GM19372 (cell line): ENCODE data around the gene ZC3H7A.
"Not testable (repeated sequence)": the region's sequence is repeated elsewhere in the genome, so short reads cannot be mapped to it uniquely, and the experiment has no call there.

ENCODE experiments used
- ATAC-seq: cut with Tn5 transposase; IDR thresholded peaks from one replicate; pipeline ENCODE4 v1.9.1; 2021; ENCODE audit warnings: mild to moderate bottlenecking, low read depth, moderate library complexity; ENCODE audit not compliant: unreplicated experiment

ZC3H7A gene, protein sequence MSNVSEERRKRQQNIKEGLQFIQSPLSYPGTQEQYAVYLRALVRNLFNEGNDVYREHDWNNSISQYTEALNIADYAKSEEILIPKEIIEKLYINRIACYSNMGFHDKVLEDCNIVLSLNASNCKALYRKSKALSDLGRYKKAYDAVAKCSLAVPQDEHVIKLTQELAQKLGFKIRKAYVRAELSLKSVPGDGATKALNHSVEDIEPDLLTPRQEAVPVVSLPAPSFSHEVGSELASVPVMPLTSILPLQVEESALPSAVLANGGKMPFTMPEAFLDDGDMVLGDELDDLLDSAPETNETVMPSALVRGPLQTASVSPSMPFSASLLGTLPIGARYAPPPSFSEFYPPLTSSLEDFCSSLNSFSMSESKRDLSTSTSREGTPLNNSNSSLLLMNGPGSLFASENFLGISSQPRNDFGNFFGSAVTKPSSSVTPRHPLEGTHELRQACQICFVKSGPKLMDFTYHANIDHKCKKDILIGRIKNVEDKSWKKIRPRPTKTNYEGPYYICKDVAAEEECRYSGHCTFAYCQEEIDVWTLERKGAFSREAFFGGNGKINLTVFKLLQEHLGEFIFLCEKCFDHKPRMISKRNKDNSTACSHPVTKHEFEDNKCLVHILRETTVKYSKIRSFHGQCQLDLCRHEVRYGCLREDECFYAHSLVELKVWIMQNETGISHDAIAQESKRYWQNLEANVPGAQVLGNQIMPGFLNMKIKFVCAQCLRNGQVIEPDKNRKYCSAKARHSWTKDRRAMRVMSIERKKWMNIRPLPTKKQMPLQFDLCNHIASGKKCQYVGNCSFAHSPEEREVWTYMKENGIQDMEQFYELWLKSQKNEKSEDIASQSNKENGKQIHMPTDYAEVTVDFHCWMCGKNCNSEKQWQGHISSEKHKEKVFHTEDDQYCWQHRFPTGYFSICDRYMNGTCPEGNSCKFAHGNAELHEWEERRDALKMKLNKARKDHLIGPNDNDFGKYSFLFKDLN

DNA sequence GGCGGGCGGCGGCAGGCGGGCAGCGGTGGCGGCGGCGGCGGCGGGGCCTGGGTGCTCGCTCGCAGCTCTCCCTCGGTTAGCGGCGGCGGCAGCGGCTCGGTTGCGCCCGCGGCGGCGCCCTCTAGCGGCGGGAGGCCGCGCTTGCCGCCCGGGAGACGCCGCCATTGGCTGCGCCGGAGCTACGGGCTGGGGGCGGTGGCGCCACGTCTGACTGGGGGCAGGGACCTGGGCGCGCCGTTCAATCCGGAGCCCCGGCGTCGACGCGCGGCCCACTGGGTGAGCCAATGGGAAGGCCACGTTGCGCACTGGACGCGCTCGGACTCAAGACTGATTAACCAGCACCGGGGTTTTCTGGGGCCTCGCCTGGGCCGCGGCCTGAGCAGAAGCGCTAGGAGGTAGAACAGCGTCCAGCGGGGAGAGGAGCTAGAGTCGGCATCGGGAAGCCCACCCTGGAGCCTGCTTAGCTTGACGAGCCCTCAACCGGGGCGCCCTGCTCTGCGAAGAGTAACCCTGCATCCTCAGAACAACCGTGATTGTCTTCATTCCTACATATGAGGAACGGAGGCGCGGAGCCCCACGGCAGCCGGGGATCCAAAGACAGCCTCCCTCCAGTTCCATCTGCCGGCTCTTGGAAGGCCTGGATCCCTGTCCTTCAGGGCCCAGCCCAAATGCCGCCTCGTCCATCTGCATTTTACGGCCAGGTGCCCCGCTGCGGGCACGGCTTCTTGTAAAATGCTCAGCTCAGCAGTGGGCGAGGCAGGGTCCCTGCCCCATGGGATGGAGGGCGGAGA is at the start of gene ZC3H7A:
ZC3H7A (minus strand) TSS at position 93 of the 791 bp plus-strand sequence. CDS start 14,904 bp downstream, outside the sequence.
- peak; percentile 92 for ATAC-seq

- no peak for ATAC-seq
Observed at GRCh38 chr16:11844499-11844898, 47.4 kb upstream of the ZC3H7A start.

- no peak for ATAC-seq
Observed at GRCh38 chr16:11843861-11844260, 46.8 kb upstream of the ZC3H7A start.

DNA sequence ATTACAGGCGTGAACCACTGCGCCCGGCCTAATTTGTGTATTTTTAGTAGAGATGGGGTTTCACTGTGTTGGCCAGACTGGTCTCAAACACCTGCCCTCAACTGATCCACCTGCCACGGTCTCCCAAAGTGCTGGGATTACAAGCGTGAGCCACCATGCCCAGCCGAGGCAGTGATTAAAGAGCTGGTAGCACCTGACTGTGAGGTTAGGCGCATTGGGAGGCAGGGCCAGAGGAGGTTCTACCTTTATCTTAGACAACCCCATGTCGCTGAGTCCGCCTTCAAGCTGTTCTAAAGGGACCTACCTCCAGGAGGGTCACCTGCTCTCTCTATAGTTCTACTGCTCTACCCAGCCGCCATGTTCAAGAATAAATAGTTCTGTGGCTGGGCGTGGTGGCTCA is 46.1 kb upstream of the ZC3H7A start:
- no peak for ATAC-seq

- ATAC-seq, result no peak
Observed at GRCh38 chr16:11841026-11841425, 44.0 kb upstream of the ZC3H7A start.

- no peak for ATAC-seq
Observed at GRCh38 chr16:11836650-11837244, 39.7 kb upstream of the ZC3H7A start.

- ATAC-seq, result no peak
Observed at GRCh38 chr16:11835891-11836649, 39.0 kb upstream of the ZC3H7A start.

DNA sequence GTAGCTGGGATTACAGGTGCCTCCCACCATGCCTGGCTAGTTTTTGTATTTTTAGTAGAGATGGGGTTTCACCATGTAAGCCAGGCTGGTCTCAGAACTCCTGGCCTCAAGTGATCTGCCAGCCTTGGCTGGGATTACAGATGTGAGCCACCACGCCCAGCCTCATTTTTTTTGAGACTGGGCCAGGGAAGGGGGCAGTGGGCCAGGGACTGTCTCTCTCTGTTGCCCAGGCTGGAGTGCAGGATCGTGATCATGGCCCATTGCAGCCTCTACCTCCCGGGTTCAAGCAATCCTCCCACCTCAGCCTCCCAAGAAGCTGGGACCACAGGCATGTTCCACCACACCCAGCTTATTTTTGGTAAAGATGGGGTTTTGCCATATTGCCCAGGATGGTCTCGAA is 38.3 kb upstream of the ZC3H7A start:
- no peak for ATAC-seq

GRCh38 chr16:11833951-11834695 is 37.1 kb upstream of the ZC3H7A start:
- ATAC-seq, result no peak

DNA sequence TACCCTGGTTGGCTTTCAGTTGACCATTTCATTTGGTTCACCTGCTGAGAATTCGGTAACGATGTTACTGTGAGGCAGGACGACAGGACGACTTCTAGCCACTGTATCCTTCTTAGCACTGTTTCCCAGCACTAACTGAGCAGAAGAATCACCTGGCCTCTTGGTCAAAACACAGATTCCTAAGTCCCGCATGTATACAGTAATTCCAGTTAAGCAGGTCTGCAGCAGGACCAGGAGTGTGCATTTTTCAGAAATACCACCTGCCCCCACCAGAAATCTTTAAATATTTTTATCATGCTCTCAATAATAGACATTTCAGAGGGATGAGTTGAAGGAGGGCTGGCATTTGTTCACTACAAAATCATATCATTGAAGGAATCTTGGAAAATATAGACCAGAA is 31.6 kb upstream of the ZC3H7A start:
- no peak for ATAC-seq

GRCh38 chr16:11825520-11826165 is 28.6 kb upstream of the ZC3H7A start:
- ATAC-seq, result not testable (repeated sequence)

- ATAC-seq, result no peak
Observed at GRCh38 chr16:11824362-11824761, 27.3 kb upstream of the ZC3H7A start.

- not testable (repeated sequence) for ATAC-seq
Observed at GRCh38 chr16:11823645-11824044, 26.6 kb upstream of the ZC3H7A start.

DNA sequence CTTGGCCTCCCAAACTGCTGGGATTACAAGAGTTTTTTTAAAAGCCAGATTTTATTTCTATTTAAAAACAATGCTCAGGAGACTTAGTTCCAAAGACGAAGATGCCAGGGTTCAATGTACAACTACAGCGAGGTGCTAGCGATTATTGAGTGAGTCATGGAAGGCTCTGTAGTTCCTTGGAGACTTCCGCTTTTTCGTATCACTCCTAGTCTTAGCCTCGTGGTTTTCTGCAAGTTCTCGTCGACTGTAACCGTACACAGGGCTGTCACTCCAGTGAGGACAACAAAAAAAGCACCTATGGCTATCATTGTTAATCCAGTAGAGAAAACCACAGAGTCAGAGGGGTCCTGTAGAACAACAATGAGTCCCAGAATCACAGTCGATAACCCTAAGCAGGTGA is 22.7 kb upstream of the ZC3H7A start:
- ATAC-seq, result no peak

GRCh38 chr16:11818970-11819369 is 21.9 kb upstream of the ZC3H7A start:
- ATAC-seq, result not testable (repeated sequence)

DNA sequence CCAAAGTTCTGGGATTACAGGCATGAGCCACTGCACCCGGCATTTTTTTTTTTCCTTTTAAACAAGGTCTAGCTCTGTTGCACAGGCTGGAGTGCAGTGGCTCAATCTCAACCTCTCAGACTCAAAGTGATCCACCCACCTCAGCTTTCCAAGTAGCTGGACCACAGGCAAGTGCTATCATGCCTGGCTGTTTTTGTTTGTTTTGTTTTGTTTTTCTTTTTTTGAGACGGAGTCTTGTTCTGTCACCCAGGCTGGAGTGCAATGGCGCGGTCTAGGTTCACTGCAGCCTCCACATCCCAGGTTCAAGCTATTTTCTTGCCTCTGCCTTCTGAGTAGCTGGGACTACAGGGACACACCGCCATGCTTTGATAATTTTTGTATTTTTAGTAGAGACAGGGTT is 19.1 kb upstream of the ZC3H7A start:
- ATAC-seq, result no peak

GRCh38 chr16:11814800-11815199 is 17.7 kb upstream of the ZC3H7A start:
- ATAC-seq, result not testable (repeated sequence)

GRCh38 chr16:11806721-11807120 is 9.7 kb upstream of the ZC3H7A start:
- no peak for ATAC-seq
